ENCODE data around the gene CANT1.
A peak's percentile ranks its signal among the peaks of the same experiment; 100 is the strongest.

The CANT1 gene

DNA sequence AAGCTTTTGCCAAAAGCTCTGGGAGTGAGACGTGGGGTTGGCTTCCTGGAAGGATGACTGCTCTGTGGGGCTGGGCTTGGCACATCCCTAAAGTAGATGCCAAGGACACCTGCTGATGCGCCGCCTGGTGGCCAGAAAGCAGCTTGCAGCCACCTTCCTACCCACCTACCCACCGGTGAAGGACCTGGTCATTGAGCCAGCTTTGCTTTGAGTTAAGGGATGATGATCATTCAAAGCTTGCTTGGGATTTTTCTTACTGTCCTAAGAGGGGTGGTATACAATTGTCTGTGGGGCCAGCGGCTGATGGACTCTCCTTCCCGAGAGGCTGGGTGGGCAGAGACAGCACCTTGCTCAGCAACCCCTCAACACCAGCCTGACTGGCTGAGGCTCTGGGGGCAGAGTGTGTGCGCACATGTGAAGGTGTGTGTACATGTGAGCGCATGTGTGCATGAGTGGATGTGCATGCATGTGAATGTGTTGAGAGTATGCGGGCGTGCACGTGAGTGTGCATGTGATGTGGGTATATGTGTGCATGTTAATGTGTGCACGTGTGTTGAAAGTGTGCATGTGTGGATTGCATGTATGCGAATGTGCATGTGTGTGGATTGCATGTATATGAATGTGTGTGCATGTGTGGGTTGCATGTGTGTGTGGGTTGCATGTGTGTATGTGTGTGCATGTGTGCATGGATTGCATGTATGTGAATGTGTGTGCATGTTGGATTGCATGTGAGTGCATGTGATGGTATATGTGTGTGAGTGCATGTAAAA is 33.0 kb upstream of the CANT1 start:
- peak; percentile 67 for DNase-seq (ENCODE audit: low spot score)
- TF ChIP-seq CTCF (IDR thresholded peaks at IDR 0.05; ENCODE audit: extremely low read depth, missing control alignments), result peak; percentile 64

- TF ChIP-seq CTCF (IDR thresholded peaks at IDR 0.05; ENCODE audit: extremely low read depth, missing control alignments), result no peak
- DNase-seq (ENCODE audit: low spot score), result peak; percentile 8
These were observed 32.3 kb upstream of the CANT1 start for GRCh38 chr17:79041723-79042420.

GRCh38 chr17:79041041-79041570 is 31.5 kb upstream of the CANT1 start:
- TF ChIP-seq CTCF (IDR thresholded peaks at IDR 0.05; ENCODE audit: extremely low read depth, missing control alignments), result no peak
- no peak for DNase-seq (ENCODE audit: low spot score)

GRCh38 chr17:79039886-79040285 is 30.3 kb upstream of the CANT1 start:
- DNase-seq (ENCODE audit: low spot score), result peak; percentile 18
- no peak for TF ChIP-seq CTCF (IDR thresholded peaks at IDR 0.05; ENCODE audit: extremely low read depth, missing control alignments)

DNA sequence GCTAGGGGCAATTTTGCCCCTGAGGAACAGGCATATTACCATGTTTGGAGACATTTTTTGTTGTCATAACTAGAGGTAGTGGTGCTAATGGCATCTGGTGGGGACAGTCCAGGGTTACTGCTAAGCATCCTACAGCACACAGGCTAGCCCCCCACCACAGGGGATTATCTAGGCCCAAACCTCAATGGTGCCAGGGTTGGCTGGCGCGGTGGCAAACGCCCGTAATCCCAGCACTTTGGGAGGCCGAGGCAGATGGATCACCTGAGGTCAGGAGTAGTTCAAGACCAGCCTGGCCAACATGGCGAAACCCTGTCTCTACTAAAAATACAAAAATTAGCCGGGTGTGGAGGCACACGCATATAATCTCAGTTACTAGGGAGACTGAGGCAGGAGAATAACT is 29.6 kb upstream of the CANT1 start:
- no peak for DNase-seq (ENCODE audit: low spot score)

DNA sequence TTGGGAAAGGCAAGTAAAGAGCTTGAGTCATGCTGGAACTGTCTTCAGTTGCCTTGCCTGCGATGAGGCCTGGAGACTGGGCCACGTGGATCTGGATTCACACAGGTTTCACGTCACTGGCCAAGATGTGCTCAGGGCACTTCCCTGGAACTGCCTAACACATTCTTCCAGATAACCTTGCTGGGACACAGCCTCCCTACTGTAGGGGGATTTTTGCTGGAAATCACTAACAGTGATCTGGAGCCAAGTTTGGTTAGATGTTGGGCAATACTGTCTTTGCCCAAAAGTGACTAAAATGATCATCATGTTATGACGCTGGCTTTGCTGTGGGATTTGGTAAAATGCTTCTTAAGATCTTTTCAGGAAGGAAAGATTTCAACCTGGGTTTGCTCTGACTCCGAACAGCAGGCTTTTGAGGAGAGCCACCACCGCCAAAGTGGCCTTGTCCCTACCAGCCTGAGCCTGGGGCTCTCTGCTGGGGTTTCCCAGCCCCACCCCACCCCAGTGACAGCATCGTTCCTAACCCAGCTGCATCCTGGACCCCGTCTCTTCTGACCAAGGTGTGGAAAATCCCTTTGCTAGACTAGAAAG is 29.1 kb upstream of the CANT1 start:
- TF ChIP-seq CTCF (IDR thresholded peaks at IDR 0.05; ENCODE audit: extremely low read depth, missing control alignments), result no peak
- peak; percentile 65 for DNase-seq (ENCODE audit: low spot score)

More for the DNA sequence above, 29.6 kb upstream of the CANT1 start:
- no peak for TF ChIP-seq CTCF (IDR thresholded peaks at IDR 0.05; ENCODE audit: extremely low read depth, missing control alignments)

GRCh38 chr17:79036596-79036995 is 27.0 kb upstream of the CANT1 start:
- no peak for DNase-seq (ENCODE audit: low spot score)
- no peak for TF ChIP-seq CTCF (IDR thresholded peaks at IDR 0.05; ENCODE audit: extremely low read depth, missing control alignments)

Measured in GM20000 (cell line).